SK-N-SH (cell line): ENCODE measurements around the gene ITGA1. TPM values are rescaled to one million over a fixed set of nuclear protein-coding genes. Genes with fewer than 3 reads are reported as not detected.

Experiments
- CTCF ChIA-PET: fragments of 300-600, 350-600 bp; formaldehyde crosslinking; extraction: SDS; loops from one replicate; lab custom pipeline; 2021; lab: Yijun Ruan, JAX
- POLR2A ChIA-PET: fragments of 350-600 bp; sonication (Branson Sonifier 250); formaldehyde crosslinking; extraction: SDS; loops from one replicate; lab custom pipeline; 2020; ENCODE audit warnings: antibody characterized with exemption, inconsistent platforms; lab: Yijun Ruan, JAX
- DNase-seq: peaks from one replicate; pipeline ENCODE4 v3.0.0; 2012
- H2AFZ ChIP-seq: fragments of 200-600 bp; sonication (generic); 2 replicates; pipeline ENCODE4 v1.8.1; 2016; ENCODE audit warnings: antibody characterized with exemption, mild to moderate bottlenecking, low read depth
- H3F3A ChIP-seq: fragments of 200-600 bp; sonication (generic); replicated peaks from 2 replicates; pipeline ENCODE3; 2016; ENCODE audit warnings: antibody characterized with exemption, mild to moderate bottlenecking; ENCODE audit not compliant: insufficient read depth
- H3K27ac ChIP-seq, 2 experiments: fragments of 200-500 bp in 1 of 2; fragments of 200-600 bp in 1 of 2; sonication (Bioruptor generic) in 1 of 2; sonication (generic), shearing (Covaris generic) in 1 of 2; 2 replicates each; pipeline versions ENCODE4 v1.5.1 to v1.6.1; 2014 to 2016; ENCODE audit warnings: low read depth in 2 of 2, inconsistent platforms in 1 of 2, low read length in 1 of 2, mild to moderate bottlenecking in 1 of 2, mixed read lengths in 1 of 2
- H3K27me3 ChIP-seq: fragments of 200-600 bp; sonication (generic), shearing (Covaris generic); 2 replicates; pipeline ENCODE4 v1.6.1; 2016; ENCODE audit warnings: mixed run types; ENCODE audit not compliant: insufficient read depth
- H3K36me3 ChIP-seq, 2 experiments: fragments of 200-500 bp in 1 of 2; fragments of 200-600 bp in 1 of 2; sonication (Bioruptor generic) in 1 of 2; sonication (generic) in 1 of 2; replicated peaks in 1 of 2; 2 replicates each; pipeline versions ENCODE3 to v1.5.1; 2014 to 2016; ENCODE audit warnings: low read length in 1 of 2, mild to moderate bottlenecking in 1 of 2; ENCODE audit not compliant: insufficient read depth in 2 of 2, control insufficient read depth in 1 of 2
- H3K4me1 ChIP-seq, 2 experiments: fragments of 200-500 bp in 1 of 2; fragments of 200-600 bp in 1 of 2; sonication (Bioruptor generic) in 1 of 2; sonication (generic), shearing (Covaris generic) in 1 of 2; 2 replicates each; pipeline versions ENCODE4 v1.5.1 to v1.6.1; 2014 to 2016; ENCODE audit warnings: low read depth in 1 of 2, low read length in 1 of 2, mixed run types in 1 of 2; ENCODE audit not compliant: insufficient read depth in 2 of 2, control insufficient read depth in 1 of 2
- H3K4me2 ChIP-seq: fragments of 200-600 bp; sonication (generic), shearing (Covaris generic); 2 replicates; pipeline ENCODE4 v1.6.1; 2017; ENCODE audit warnings: mixed run types
- H3K4me3 ChIP-seq, 2 experiments: fragments of 200-500 bp in 1 of 2; fragments of 200-600 bp in 1 of 2; sonication (Bioruptor generic) in 1 of 2; sonication (generic), shearing (Covaris generic) in 1 of 2; 2 replicates each; pipeline versions ENCODE4 v1.5.1 to v1.8.1; 2014 to 2016; ENCODE audit warnings: low read depth in 2 of 2, inconsistent platforms in 1 of 2, low read length in 1 of 2, mild to moderate bottlenecking in 1 of 2, mixed read lengths in 1 of 2, moderate library complexity in 1 of 2
- H3K79me2 ChIP-seq: fragments of 200-600 bp; sonication (generic); 2 replicates; pipeline ENCODE4 v1.8.1; 2017; ENCODE audit warnings: mild to moderate bottlenecking; ENCODE audit not compliant: insufficient read depth
- H3K9ac ChIP-seq: fragments of 200-600 bp; sonication (generic); 2 replicates; pipeline ENCODE4 v1.6.1; 2017; ENCODE audit warnings: mixed run types
- H3K9me2 ChIP-seq: fragments of 200-600 bp; sonication (generic); 2 replicates; pipeline ENCODE4 v1.6.1; 2017; ENCODE audit warnings: mixed run types
- H3K9me3 ChIP-seq: fragments of 200-600 bp; sonication (generic); 2 replicates; pipeline ENCODE4 v1.6.1; 2017; ENCODE audit warnings: mixed run types, mild to moderate bottlenecking, moderate library complexity
- H4K20me1 ChIP-seq: fragments of 200-600 bp; sonication (generic); 2 replicates; pipeline ENCODE4 v1.6.1; 2017; ENCODE audit warnings: mild to moderate bottlenecking, mixed run types; ENCODE audit not compliant: insufficient read depth
- CHD2 ChIP-seq: fragments of 150-350 bp; IDR thresholded peaks from 2 replicates; pipeline ENCODE4 v1.6.1; 2018; ENCODE audit warnings: low read length; ENCODE audit not compliant: partially characterized antibody
- CTCF ChIP-seq: fragments of 200-600 bp; sonication (generic); IDR thresholded peaks from 2 replicates; pipeline ENCODE4 v1.6.1; 2017; ENCODE audit warnings: antibody characterized with exemption, mild to moderate bottlenecking, moderate library complexity
- ELF1 ChIP-seq: IDR thresholded peaks from 2 replicates; pipeline ENCODE4 v1.4.0; 2012
- EP300 ChIP-seq, 2 experiments: IDR thresholded peaks; 2 replicates each; pipeline versions ENCODE4 v1.4.0 to v1.6.1; 2012; ENCODE audit warnings: borderline replicate concordance in 1 of 2, low read depth in 1 of 2, low read length in 1 of 2
- EZH2phosphoT487 ChIP-seq: fragments of 200-600 bp; sonication (generic); IDR thresholded peaks from 2 replicates; pipeline ENCODE4 v1.6.1; 2017; ENCODE audit warnings: low read depth, mixed run types, mild to moderate bottlenecking, antibody characterized with exemption, moderate library complexity, borderline replicate concordance
- FOSL2 ChIP-seq: IDR thresholded peaks from 2 replicates; pipeline ENCODE4 v1.4.0; 2012; ENCODE audit warnings: low read depth, mild to moderate bottlenecking, moderate library complexity, borderline replicate concordance
- FOXJ3 ChIP-seq: sonication (generic); formaldehyde crosslinking; IDR thresholded peaks from 2 replicates; pipeline ENCODE4 v1.5.1; 2020; ENCODE audit warnings: mild to moderate bottlenecking, missing genetic modification reagents
- GABPA ChIP-seq: IDR thresholded peaks from 2 replicates; pipeline ENCODE4 v1.4.0; 2012; ENCODE audit warnings: low read depth, mild to moderate bottlenecking
- GATA2 ChIP-seq: sonication (generic); formaldehyde crosslinking; IDR thresholded peaks from 2 replicates; pipeline ENCODE4 v1.5.0; 2020; ENCODE audit warnings: mild to moderate bottlenecking, missing genetic modification reagents
- IRF3 ChIP-seq: fragments of 150-350 bp; IDR thresholded peaks from 2 replicates; pipeline ENCODE4 v1.6.1; 2016; ENCODE audit warnings: mild to moderate bottlenecking, low read depth, low read length
- MAX ChIP-seq: IDR thresholded peaks from 2 replicates; pipeline ENCODE4 v1.4.0; 2012; ENCODE audit warnings: low read depth
- MEF2A ChIP-seq: IDR thresholded peaks from 2 replicates; pipeline ENCODE4 v1.4.0; 2012; ENCODE audit warnings: low read depth, borderline replicate concordance
- NFIC ChIP-seq: IDR thresholded peaks from 2 replicates; pipeline ENCODE4 v1.4.0; 2012; ENCODE audit warnings: borderline replicate concordance
- NRF1 ChIP-seq: IDR thresholded peaks from 2 replicates; pipeline ENCODE4 v1.6.1; 2012; ENCODE audit warnings: low read depth, mild to moderate bottlenecking, low read length
- POLR2AphosphoS5 ChIP-seq: IDR thresholded peaks from 2 replicates; pipeline ENCODE4 v1.6.1; 2012; ENCODE audit warnings: low read depth, low read length
- RCOR1 ChIP-seq: fragments of 150-350 bp; IDR thresholded peaks from 2 replicates; pipeline ENCODE4 v1.6.1; 2017; ENCODE audit warnings: antibody characterized with exemption, low read length
- REST ChIP-seq: IDR thresholded peaks from 2 replicates; pipeline ENCODE4 v1.6.1; 2012; ENCODE audit warnings: mild to moderate bottlenecking, low read depth, low read length, moderate library complexity
- RFX5 ChIP-seq: IDR thresholded peaks from 2 replicates; pipeline ENCODE4 v1.6.1; 2012; ENCODE audit warnings: mild to moderate bottlenecking, improper control_type of control experiment, low read length
- RXRA ChIP-seq: IDR thresholded peaks from 2 replicates; pipeline ENCODE4 v1.4.0; 2012; ENCODE audit warnings: low read depth, mild to moderate bottlenecking, borderline replicate concordance
- SIN3A ChIP-seq: IDR thresholded peaks from 2 replicates; pipeline ENCODE4 v1.6.1; 2012; ENCODE audit warnings: low read depth, mild to moderate bottlenecking, low read length, moderate library complexity, borderline replicate concordance
- TAF1 ChIP-seq: IDR thresholded peaks from 2 replicates; pipeline ENCODE4 v1.6.1; 2012; ENCODE audit warnings: low read depth, mild to moderate bottlenecking, low read length, moderate library complexity, borderline replicate concordance
- TCF12 ChIP-seq: IDR thresholded peaks from 2 replicates; pipeline ENCODE4 v1.4.0; 2012
- TEAD4 ChIP-seq: IDR thresholded peaks from 2 replicates; pipeline ENCODE4 v1.4.0; 2012; ENCODE audit warnings: mild to moderate bottlenecking, borderline replicate concordance; ENCODE audit not compliant: insufficient read depth
- YY1 ChIP-seq: IDR thresholded peaks from 2 replicates; pipeline ENCODE4 v1.4.0; 2012; ENCODE audit warnings: low read depth, mild to moderate bottlenecking
- ZBTB33 ChIP-seq: IDR thresholded peaks from 2 replicates; pipeline ENCODE4 v1.4.0; 2012; ENCODE audit warnings: low read depth, borderline replicate concordance
- polyA plus RNA-seq, 3 experiments: library from polyadenylated mRNA; depleted of rRNA; stranded (reverse); fragments of >200 nt; gene quantifications; 2 replicates each; pipeline ENCODE4 v1.2.3, GENCODE V29; 2012

The ITGA1 gene
- polyA plus RNA-seq, 1 of the 3 experiments (the other 2 are of a cell fraction): 7.7 TPM

- DNase-seq: no peak
- Histone ChIP-seq H3F3A (peaks cover 5% of the 10 kb centered on the region), H3K27ac (peak overlapping the region in 1 of 2 experiments; percentile 75; a peak in 2 of 4 replicates), H3K9me2 (no peaks in the 10 kb centered on the region), H3K79me2 (no peaks in the 10 kb centered on the region), H4K20me1 (no peaks in the 10 kb centered on the region), H3K27me3 (no peaks in the 10 kb centered on the region), H3K4me2 (no peak overlapping the region), H3K4me3 (no peak overlapping the region), H3K4me1 (peaks cover 7 to 26% of the 10 kb centered on the region in 2 experiments; a peak in 3 of 4 replicates), H3K9ac (no peak overlapping the region), H2AFZ (no peak overlapping the region), H3K36me3 (no peaks in the 10 kb centered on the region), H3K9me3 (no peaks in the 10 kb centered on the region)
- POLR2A ChIA-PET: interaction anchor here (0.6 kb wide), 1 partner anchor 80 kb away, joined by 3 read pairs; no protein-coding TSS in a partner anchor
- CTCF ChIA-PET: interaction anchor here (1.1 to 1.6 kb wide), 3 partner anchors 16 to 80 kb away, joined by 3 to 5 read pairs (median 4); no protein-coding TSS in a partner anchor
- TF ChIP-seq TCF12 (peak; percentile 77), EP300 (IDR thresholded peaks at IDR 0.05; ENCODE audit: borderline replicate concordance in 1 of 2, low read depth in 1 of 2, low read length in 1 of 2) (peak; percentile 44 to 88; a peak in 3 of 4 replicates), MEF2A (no peak), RFX5 (0 out of 2 replicates have a peak, but pooled peaks have one; percentile 15), ZBTB33 (no peak), NFIC (peak; percentile 28; the same call in 1 of the 2 replicates), EZH2phosphoT487 (no peak), FOXJ3 (CRISPR knock-in tag) (peak; percentile 72; the same call in 1 of the 2 replicates), CTCF (no peak), GATA2 (CRISPR knock-in tag) (peak; percentile 59), ELF1 (no peak), FOSL2 (no peak), RXRA (peak; percentile 87), MAX (no peak), NRF1 (no peak), TAF1 (no peak), REST (no peak), YY1 (no peak), RCOR1 (no peak), IRF3 (no peak), CHD2 (peak; percentile 27), SIN3A (no peak), TEAD4 (no peak), GABPA (no peak), POLR2AphosphoS5 (no peak)
Measured at GRCh38 chr5:52738095-52738506, 49.6 kb upstream of the ITGA1 start.
